Fibroblast of lung (primary cell): ENCODE measurements around the gene ARHGEF7.
"Not testable (repeated sequence)": the region's sequence is repeated elsewhere in the genome, so short reads cannot be mapped to it uniquely, and the experiment has no call there.

ENCODE experiments used
- CTCF ChIP-seq, 2 donors: IDR thresholded peaks in 1 of 2; conservative IDR thresholded peaks in 1 of 2; 1 replicate in 1 of 2; 2 replicates in 1 of 2; pipeline ENCODE4 v1.5.1; 2011 to 2012; ENCODE audit warnings: low read length in 2 of 2, control low read depth in 1 of 2, inconsistent platforms in 1 of 2, low read depth in 1 of 2, mild to moderate bottlenecking in 1 of 2
- EZH2 ChIP-seq: IDR thresholded peaks from 2 replicates; pipeline ENCODE4 v1.5.1; 2012; ENCODE audit warnings: low read length, control low read depth, mild to moderate bottlenecking; ENCODE audit errors: missing control alignments

GRCh38 chr13:111257899-111258298 lies 142.8 kb downstream of the ARHGEF7 start:
- not testable (repeated sequence) for TF ChIP-seq CTCF (conservative IDR thresholded peaks at IDR 0.05 in 1 of 2, IDR thresholded peaks at IDR 0.05 in 1 of 2; ENCODE audit: low read depth in 1 of 2, low read length in 2 of 2); EZH2
